ENCODE data around the gene TRAPPC6A.
"Not testable (repeated sequence)": the region's sequence is repeated elsewhere in the genome, so short reads cannot be mapped to it uniquely, and the experiment has no call there.

The TRAPPC6A gene

DNA sequence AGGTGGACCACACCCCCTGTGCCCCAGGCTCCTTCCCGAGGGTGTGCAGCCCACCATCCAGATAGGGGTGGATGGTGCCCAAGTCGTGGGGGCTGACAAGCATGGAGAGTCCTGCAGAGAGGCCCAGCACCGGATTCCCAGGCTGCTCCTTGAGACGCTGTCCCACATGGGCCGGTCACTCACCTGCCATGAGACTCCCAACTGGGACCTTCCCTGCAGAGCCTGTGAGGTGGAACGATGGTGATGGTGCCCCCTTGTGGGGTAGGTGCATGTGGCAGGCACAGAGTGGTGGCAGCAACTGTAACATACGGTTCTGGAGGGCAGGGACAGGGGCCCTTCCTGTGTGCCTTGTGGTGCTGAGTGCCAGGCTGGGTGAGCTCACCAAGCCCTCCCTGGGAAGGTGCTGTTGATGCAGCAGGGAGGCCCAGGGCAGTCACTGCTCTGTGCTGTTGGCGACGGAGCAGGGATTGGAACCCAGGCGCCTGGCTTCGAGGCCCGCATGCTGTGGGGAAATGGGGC, 52.0 kb downstream of the TRAPPC6A start:
- DNase-seq = peak; percentile 71

DNA sequence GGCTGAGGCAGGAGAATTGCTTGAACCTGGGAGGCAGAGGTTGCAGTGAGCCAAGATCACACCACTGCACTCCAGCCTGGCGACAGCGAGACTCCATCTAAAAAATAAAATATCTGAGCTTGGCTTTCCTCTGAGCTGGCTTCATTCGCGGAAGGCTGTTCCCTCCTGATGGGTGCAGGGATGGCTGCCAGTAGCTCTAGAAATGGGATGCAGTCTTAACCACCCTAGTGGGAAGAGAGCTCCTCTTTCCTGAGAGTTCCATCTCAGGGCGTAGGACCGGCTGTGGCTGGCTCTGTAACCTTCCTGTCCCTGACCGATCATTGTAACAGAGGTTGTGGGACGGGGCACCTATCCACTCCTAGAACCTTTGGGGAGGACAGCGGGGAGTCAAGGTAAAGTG, 52.7 kb downstream of the TRAPPC6A start:
- no peak for DNase-seq

DNA sequence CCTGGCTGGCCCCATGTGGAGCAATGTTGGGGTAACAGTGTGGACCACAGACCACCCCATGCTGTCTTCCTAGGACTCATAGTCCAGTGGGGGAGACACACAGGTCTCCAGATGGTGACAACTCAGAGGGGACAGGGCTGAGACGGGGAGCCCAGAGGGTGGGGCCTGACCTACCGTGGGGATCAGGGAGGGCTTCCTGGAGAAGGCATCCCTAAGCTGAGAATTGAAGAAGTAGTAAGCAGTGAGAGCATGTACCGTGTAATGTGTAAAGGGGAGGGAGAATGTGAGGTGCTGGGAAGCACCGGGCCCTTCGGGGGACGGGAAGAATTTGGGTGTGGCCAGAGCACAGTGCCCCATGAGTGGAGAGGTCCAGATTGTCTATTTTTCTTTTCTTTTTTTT, 54.0 kb downstream of the TRAPPC6A start:
- no peak for DNase-seq

DNA sequence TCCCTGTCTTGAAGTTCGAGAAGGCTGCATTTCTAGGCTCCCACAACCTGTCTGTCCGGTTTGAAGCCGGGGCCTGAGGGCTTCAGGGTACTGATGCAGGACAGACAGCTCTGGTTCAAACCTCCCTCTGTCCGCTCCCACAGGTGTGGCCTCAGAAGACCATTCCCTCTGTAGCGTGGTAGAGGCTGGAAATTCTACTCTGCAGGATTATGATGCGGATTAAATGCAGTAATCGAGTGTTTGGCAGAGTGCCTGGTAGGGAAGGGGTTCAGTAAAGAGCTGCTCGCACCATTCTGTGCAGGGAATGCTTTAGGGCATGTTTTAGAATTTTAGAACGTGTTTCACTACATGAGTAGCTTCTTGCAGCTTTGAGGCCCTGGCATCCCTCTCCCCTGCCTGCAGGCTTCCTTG, 54.6 kb downstream of the TRAPPC6A start:
- DNase-seq = no peak

DNA sequence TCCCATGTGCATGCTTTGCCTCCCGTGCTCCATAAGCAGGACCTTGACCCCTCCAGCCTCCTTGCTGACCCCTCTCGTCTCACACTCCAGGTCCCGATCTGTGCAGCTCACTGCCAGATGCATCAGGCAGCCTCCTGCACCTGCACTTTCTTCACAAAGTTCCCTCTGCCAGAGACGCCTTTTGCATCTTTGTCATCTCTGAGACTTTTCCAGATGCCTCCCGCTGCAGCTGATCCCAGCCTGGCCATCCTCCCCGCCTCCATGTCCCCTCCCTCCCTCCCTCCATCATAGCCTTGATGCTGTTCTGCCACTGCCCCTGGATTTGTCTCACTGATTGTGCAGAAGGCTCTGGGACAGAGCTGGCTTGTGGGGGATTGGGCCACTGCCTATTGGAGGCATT, 55.2 kb downstream of the TRAPPC6A start:
- DNase-seq = no peak

DNA sequence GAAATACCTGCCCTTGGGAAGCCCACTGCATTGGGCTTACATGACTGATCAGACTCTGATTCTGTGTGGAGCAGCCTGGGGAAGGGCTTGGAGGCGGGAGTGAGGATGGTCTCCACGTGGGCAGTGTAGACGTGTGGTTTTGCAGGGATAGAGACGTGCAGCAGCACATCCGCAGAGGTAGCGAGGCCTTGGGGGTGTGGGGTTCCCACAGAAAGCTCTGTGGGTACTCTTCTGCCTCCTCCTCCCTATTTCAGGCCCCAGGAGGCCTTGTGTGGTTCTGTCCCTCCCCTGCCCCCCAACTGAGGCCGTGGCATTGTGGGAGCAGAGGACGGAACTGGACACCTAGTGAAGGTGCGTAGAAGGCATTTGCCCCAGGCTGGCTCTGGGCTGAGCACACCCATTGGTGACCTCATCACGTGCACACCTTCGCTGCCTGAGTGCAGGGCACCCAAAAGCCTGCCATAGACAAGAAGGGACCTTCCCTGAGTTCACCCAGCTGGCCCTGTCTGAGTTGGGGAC, 56.2 kb downstream of the TRAPPC6A start:
- DNase-seq = no peak

DNA sequence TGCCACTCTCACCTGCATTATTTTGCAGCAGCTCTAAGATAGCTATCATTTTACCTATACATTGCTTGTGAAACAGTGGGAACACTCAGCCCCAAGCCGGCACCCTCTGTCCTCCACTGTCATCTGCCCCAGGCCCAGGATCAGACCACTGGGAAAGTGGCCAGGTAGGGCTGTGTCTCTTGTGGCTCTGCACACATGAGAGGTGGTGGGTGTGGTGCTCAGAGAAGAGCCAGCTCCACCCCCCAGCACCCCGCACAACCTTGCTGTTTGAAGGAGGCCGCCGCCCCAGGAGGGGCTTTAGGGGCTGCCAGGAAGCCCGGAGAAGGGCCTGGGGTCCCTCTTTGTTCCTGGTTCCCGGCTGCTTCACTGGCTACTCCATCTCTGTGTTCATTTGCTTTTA, 58.5 kb downstream of the TRAPPC6A start:
- no peak for DNase-seq

DNA sequence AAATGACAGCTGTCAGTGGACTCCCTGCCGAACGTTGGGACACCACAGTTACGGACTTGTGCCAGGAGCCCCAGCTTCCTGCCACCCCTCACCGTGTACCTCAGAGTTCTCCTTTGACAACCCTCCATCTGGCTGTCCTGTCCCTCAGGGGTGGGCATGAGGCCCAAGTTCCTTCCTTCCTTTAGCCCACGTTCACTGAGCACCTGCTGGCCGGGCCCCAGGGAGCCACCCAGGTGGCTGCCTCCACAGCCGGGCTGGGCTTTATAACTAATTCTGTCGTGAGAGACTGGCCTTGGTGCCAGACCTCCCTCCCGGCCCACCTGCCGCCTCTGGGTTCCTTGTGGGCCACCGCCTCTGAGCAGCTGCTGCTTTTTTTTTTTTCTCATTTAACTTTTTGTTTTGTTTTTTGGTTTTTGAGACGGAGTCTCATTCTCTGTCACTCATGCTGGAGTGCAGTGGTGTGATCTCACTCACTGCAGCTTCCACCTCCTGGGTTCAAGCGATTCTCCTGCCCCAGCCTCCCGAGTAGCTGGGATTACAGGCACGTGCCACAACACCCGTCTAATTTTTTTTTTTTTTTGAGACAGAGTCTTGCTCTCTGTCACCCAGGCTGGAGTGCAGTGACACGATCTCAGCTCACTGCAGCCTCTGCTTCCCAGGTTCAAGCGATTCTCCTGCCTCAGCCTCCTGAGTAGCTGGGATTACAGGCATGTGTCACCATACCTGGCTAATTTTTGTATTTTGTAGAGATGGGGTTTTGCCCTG, 59.3 kb downstream of the TRAPPC6A start:
- DNase-seq = not testable (repeated sequence)

DNA sequence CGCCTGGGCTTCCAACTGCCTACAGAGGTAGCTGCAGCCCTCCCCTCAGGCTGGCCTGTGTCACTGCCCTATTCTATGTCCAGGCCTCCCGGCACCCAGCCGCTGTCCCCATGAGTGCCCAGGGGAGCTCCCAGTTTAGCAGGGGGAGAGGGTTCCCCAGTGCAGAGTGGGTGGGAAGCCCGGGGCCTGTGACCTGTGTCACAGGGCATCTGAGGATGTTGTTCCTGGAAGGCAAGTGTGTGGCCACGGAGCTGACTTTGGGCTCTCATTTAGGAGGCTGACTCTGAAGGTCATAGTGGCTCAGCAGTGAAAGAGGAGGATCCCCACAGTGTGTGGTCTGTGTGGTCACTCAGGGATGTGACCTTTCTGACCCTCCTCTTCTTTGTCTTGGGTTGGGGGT, 59.9 kb downstream of the TRAPPC6A start:
- no peak for DNase-seq

DNA sequence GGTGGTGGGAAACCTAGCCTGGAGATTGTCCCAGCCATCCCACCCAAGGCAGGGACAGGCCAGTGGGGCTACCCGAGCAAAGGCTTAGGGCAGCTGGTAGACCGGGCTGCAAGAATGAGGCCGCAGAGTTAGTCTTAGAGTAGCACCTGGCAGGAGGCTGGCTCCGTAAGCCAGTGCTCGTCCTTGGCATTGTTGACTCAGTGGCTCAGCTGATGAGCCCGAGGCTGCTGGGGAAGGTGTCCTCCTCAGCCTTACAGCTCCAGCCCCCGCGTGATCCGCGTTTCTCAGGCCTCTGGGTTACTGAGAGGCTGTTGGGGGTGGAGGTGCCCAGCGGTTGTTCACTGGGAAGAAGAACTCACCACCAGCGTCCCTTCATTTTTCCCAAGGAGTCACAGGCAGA, 60.4 kb downstream of the TRAPPC6A start:
- DNase-seq = peak; percentile 27

DNA sequence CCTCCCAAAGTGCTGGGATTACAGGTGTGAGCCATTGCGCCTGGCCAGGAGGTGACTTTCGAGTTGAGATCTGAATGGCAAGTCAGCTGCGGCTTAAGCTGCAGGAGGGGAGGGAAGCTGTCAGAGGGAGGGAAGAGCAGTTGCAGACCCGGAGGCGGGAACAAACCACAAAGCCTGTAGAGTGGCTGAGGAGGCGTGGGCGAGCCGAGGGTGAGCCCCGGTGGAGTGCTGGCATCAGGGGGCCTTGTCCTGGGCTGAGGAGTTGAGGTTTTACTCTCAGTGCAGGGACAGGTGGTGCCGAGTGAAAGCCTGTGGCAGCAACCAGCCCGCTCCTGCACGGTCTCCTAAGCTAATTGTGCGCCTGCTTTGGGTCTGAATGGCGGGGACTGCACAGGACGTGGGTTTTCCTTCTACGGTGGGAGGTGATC, 60.9 kb downstream of the TRAPPC6A start:
- DNase-seq = peak; percentile 78

DNA sequence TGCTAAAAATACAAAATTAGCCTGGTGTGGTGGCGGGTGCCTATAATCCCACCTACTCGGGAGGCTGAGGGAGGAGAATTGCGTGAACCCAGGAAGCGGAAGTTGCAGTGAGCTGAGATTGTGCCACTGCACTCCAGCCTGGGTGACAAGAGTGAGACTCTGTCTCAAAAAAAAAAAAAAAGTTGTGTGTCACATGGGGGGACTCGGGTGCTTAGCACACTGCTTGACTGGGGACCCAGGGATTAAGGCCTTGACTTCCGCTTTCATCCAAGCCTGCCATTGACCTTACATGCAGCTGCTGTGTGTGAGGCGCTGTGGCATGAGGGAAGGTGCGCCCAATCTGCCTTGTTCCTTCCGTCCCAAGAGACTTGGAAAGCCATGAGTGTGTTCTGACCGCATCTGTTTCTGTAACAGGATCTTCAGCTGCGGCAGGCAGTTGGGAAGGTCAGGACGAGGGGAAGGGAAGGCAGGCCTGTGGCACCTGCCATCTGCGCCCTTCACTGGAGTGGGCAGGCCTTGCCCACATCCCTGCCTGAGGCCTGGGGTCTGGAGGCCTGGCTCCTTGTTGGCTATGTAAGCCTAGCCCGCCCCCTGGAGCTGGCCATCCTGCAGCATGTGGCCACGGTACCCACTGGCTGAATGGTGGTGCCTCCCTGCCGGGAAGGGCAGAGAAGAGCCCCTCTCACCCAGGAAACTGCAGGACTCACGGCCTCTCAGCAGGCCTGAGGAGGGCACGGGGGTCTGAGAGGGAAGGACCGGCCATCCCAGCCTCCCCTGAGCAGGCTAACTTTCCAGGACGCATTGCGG, 62.0 kb downstream of the TRAPPC6A start:
- peak; percentile 71 for DNase-seq

DNA sequence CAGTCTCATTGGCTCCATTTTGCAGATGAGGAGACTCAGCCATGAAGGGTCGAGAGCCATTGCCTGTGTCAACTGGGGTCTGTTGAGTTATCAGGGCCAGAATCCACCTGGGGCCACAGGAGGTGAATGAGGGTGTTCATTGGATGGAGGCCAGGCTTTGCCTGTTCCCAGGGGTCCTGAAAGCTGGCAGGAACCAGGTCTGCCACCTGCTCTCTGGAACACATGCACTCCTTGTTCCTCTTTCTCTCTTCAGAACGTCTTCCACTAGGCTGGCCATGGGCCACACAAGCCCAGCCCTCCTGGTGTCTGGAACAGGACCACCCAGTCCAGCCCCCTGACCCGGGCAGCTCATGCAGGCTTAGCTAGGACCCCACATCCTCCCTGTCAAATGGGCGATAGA, 63.9 kb downstream of the TRAPPC6A start:
- no peak for DNase-seq

DNA sequence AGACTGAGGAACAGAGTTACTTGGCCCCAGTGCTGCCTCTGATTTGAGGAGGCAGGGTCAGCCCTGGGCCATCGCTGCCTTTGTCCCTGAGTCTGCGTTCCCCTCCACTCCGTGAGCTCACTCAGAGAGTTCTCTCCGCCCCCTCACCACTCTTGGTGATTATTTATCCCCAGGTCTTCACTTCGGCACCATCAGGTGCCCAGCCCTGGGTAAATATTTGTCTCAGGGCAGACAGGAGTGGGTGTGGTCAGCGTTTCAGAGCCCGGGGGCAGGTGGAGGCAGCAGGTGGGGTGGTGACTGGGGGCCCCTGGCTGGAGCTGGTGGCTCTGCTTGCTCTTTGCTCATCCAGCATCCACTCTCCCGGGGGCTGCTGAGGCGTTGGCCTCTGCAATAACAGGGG, 64.4 kb downstream of the TRAPPC6A start:
- peak; percentile 95 for DNase-seq

Data from NCI-H2029 (cell line).